Endothelial cell of umbilical vein (primary cell): ENCODE data around the gene CLDND2. TPM values are rescaled to one million over a fixed set of nuclear protein-coding genes. Genes with fewer than 3 reads are reported as not detected.

Experiments
- BruUV-seq: library from RNA; stranded (reverse); fragments of 400-500 nt; replicated peaks from 2 replicates; lab custom pipeline; 2021; lab: Mats Ljungman, UMichigan
- CTCF ChIA-PET: fragments of 300-600, 350-600 bp; sonication (Branson Sonifier 250); formaldehyde crosslinking; loops from one replicate; lab custom pipeline; 2021; ENCODE audit warnings: antibody characterized with exemption, inconsistent platforms; lab: Charles Lee
- POLR2A ChIA-PET: fragments of 300-600, 350-600 bp; sonication (Branson Sonifier 250); formaldehyde crosslinking; loops from one replicate; lab custom pipeline; 2021; ENCODE audit warnings: antibody characterized with exemption, inconsistent platforms; lab: Charles Lee
- DNase-seq: peaks from one replicate; pipeline ENCODE4 v3.0.0-alpha.2; 2011; ENCODE audit warnings: low read depth, low spot score
- FAIRE-seq: peaks from 2 replicates; lab custom pipeline; 2011; peaks lifted over from hg19 to GRCh38; lab: Jason Lieb, UNC
- H2AFZ ChIP-seq: 2 replicates; pipeline ENCODE4 v1.6.0; 2012; ENCODE audit warnings: low read depth, low read length, control low read depth, inconsistent platforms
- H3K27ac ChIP-seq: 2 replicates; pipeline ENCODE4 v1.5.1; 2011; ENCODE audit warnings: low read depth, mild to moderate bottlenecking, control low read depth, low read length, moderate library complexity; ENCODE audit not compliant: insufficient read depth
- H3K27me3 ChIP-seq, 2 experiments: 2 replicates each; pipeline versions ENCODE4 v1.6.0 to v1.6.1; 2011; ENCODE audit warnings: low read length in 2 of 2, mixed read lengths in 1 of 2; ENCODE audit not compliant: control insufficient read depth in 2 of 2, insufficient read depth in 2 of 2
- H3K36me3 ChIP-seq, 2 experiments: 2 replicates in 1 of 2; 3 replicates in 1 of 2; pipeline ENCODE4 v1.5.1; 2011; ENCODE audit warnings: low read length in 2 of 2, mild to moderate bottlenecking in 1 of 2, moderate library complexity in 1 of 2; ENCODE audit not compliant: control insufficient read depth in 2 of 2, insufficient read depth in 2 of 2; ENCODE audit errors: extremely low read depth in 1 of 2
- H3K4me1 ChIP-seq: 3 replicates; pipeline ENCODE4 v1.5.1; 2011; ENCODE audit warnings: mild to moderate bottlenecking, low read length; ENCODE audit not compliant: control insufficient read depth, insufficient read depth; ENCODE audit errors: extremely low read depth
- H3K4me2 ChIP-seq: 2 replicates; pipeline ENCODE4 v1.6.1; 2011; ENCODE audit warnings: low read length, control low read depth, mixed read lengths; ENCODE audit not compliant: insufficient read depth
- H3K4me3 ChIP-seq, 3 experiments: fragments of 200-600 bp in 1 of 3; sonication (generic), shearing (Covaris generic) in 1 of 3; replicated peaks in 1 of 3; 2 replicates each; pipeline ENCODE4 v1.5.1; 2011 to 2016; ENCODE audit warnings: control low read depth in 3 of 3, low read length in 3 of 3, mild to moderate bottlenecking in 2 of 3, inconsistent platforms in 1 of 3, low read depth in 1 of 3, moderate library complexity in 1 of 3; ENCODE audit not compliant: insufficient read depth in 1 of 3
- H3K79me2 ChIP-seq: 2 replicates; pipeline ENCODE4 v1.6.0; 2012; ENCODE audit warnings: low read length, inconsistent platforms; ENCODE audit not compliant: control insufficient read depth, insufficient read depth
- H3K9ac ChIP-seq: replicated peaks from 2 replicates; pipeline ENCODE3; 2011; ENCODE audit warnings: low read length, control low read depth; ENCODE audit not compliant: insufficient read depth; ENCODE audit errors: extremely low read depth
- H3K9me1 ChIP-seq: replicated peaks from 3 replicates; pipeline ENCODE4 v1.6.0; 2011; ENCODE audit warnings: mild to moderate bottlenecking, low read length; ENCODE audit not compliant: control insufficient read depth, insufficient read depth; ENCODE audit errors: extremely low read depth
- H3K9me3 ChIP-seq: replicated peaks from 2 replicates; pipeline ENCODE4 v1.5.1; 2012; ENCODE audit warnings: low read length, inconsistent platforms; ENCODE audit not compliant: control insufficient read depth, insufficient read depth
- H4K20me1 ChIP-seq: replicated peaks from 2 replicates; pipeline ENCODE3; 2011; ENCODE audit warnings: mild to moderate bottlenecking, low read length; ENCODE audit not compliant: control insufficient read depth, insufficient read depth; ENCODE audit errors: extremely low read depth
- CTCF ChIP-seq, 2 donors: IDR thresholded peaks; 1 replicate in 1 of 2; 2 replicates in 1 of 2; pipeline ENCODE4 v1.5.1; 2011; ENCODE audit warnings: low read length in 2 of 2, mild to moderate bottlenecking in 2 of 2, moderate library complexity in 2 of 2, control low read depth in 1 of 2, inconsistent platforms in 1 of 2, low read depth in 1 of 2; ENCODE audit not compliant: insufficient read depth in 1 of 2; ENCODE audit errors: extremely low read depth in 1 of 2
- FOS ChIP-seq: IDR thresholded peaks from 2 replicates; pipeline ENCODE4 v1.6.1; 2011; ENCODE audit warnings: mild to moderate bottlenecking, low read length, moderate library complexity, borderline replicate concordance; ENCODE audit not compliant: insufficient read depth
- GATA2 ChIP-seq: IDR thresholded peaks from 2 replicates; pipeline ENCODE4 v1.7.0; 2011; ENCODE audit warnings: low read depth, mild to moderate bottlenecking, moderate library complexity, mixed read lengths, low read length; ENCODE audit not compliant: insufficient read length, insufficient read depth
- MAX ChIP-seq: IDR thresholded peaks from 2 replicates; pipeline ENCODE4 v1.6.1; 2011; ENCODE audit not compliant: insufficient read depth, insufficient read length
- MYC ChIP-seq: IDR thresholded peaks from one replicate; pipeline ENCODE4 v1.6.1; 2011; ENCODE audit warnings: mild to moderate bottlenecking, low read depth, low read length
- dilution Hi-C: fragments of 300-500 bp; cut with MboI; formaldehyde crosslinking; loops from one replicate; pipeline ENCODE4 v1.15.0; 2019; ENCODE audit warnings: low sequenced_read_pairs; ENCODE audit not compliant: extremely low pct_ligation_motif_present
- intact Hi-C: fragments of 100-400 bp; cut with micrococcal nuclease; formaldehyde crosslinking; loops from one replicate; pipeline ENCODE4 v1.10.0; 2022
- polyA plus RNA-seq, 4 experiments: library from polyadenylated mRNA; depleted of rRNA in 3 of 4; stranded (reverse) in 3 of 4; unstranded in 1 of 4; fragments of >200 nt; gene quantifications; 2 replicates each; pipeline versions ENCODE4 v1.2.1 to v1.2.3, GENCODE V29; 2011 to 2012; ENCODE audit warnings: missing spikeins in 1 of 4
- total RNA-seq: library from RNA; stranded (reverse); gene quantifications from 2 replicates; pipeline ENCODE4 v1.2.3, GENCODE V29; 2021

The CLDND2 gene
- total and polyA plus RNA-seq, 2 donors (not counting 3 experiments of a cell fraction or from before 2014, with no cell fraction given), result 0.97 TPM; not detected in 1

- POLR2A ChIA-PET, result interaction anchor here (1.5 kb wide), 1 partner anchor 23 kb away, joined by 4 read pairs; no protein-coding TSS in a partner anchor
- dilution Hi-C loops, result no loop called here
- intact Hi-C loops, result no loop called here
Observed at GRCh38 chr19:51341976-51342580, 26.7 kb downstream of the CLDND2 start, which contains the start of gene VSIG10L. TSS of gene VSIG10L (minus strand) at chr19:51342139. CDS start at chr19:51342124, 15 bp downstream.

More at GRCh38 chr19:51341976-51342580, 26.7 kb downstream of the CLDND2 start, which contains the start of gene VSIG10L:
- Histone ChIP-seq H3K79me2 (no peaks in the 10 kb centered on the region), H3K9me3 (no peaks in the 10 kb centered on the region), H3K4me3 (no peak within 1 kb of the TSS), H3K27me3 (no peaks in the 10 kb centered on the region), H2AFZ (no peak within 1 kb of the TSS), H3K27ac (no peak within 1 kb of the TSS), H3K9me1 (no peaks in the 10 kb centered on the region), H4K20me1 (no peaks in the 10 kb centered on the region), H3K36me3 (no peaks in the 10 kb centered on the region), H3K9ac (no peak within 1 kb of the TSS), H3K4me1 (peaks cover 8% of the 10 kb centered on the region), H3K4me2 (no peak within 1 kb of the TSS)
- CTCF ChIA-PET, result interaction anchor here (1.1 to 1.8 kb wide), 5 partner anchors 17 to 347 kb away, joined by 3 to 6 read pairs (median 4); no protein-coding TSS in a partner anchor
- BruUV-seq, result no TSS peak
- DNase-seq (no peak), FAIRE-seq (no peak)
- TF ChIP-seq GATA2 (no peak), FOS (no peak), MYC (no peak), CTCF (IDR thresholded peaks at IDR 0.05; ENCODE audit: extremely low read depth in 1 of 2, insufficient read depth in 1 of 2, low read depth in 1 of 2, low read length in 2 of 2) (no peak), MAX (no peak)
